K562 (cell line): Measurements from ENCODE around the gene KLK5. TPM values are rescaled to one million over a fixed set of nuclear protein-coding genes. Genes with fewer than 3 reads are reported as not detected.

Source experiments
- AFF1 ChIP-seq, 2 experiments: fragments of 450-650 bp; IDR thresholded peaks; 2 replicates each; pipeline ENCODE4 v1.6.1; 2018; ENCODE audit warnings: mild to moderate bottlenecking in 2 of 2, low read depth in 1 of 2; ENCODE audit not compliant: partially characterized antibody in 2 of 2
- BCOR ChIP-seq: fragments of 450-650 bp; IDR thresholded peaks from 2 replicates; pipeline ENCODE4 v1.6.1; 2016
- CCNT2 ChIP-seq: IDR thresholded peaks from 2 replicates; pipeline ENCODE4 v1.6.1; 2011; ENCODE audit warnings: borderline replicate concordance, low read depth, mild to moderate bottlenecking, moderate library complexity, mixed read lengths, low read length; ENCODE audit not compliant: insufficient read length; ENCODE audit errors: extremely low read depth
- GABPA ChIP-seq: fragments of 200-800 bp; sonication (Bioruptor generic); conservative IDR thresholded peaks from 2 replicates; pipeline ENCODE4 v1.6.1; 2016; ENCODE audit warnings: low read depth, missing genetic modification characterization, missing compliant biosample characterization
- NBN ChIP-seq: fragments of 450-650 bp; IDR thresholded peaks from 2 replicates; pipeline ENCODE4 v1.6.1; 2016; ENCODE audit warnings: low read depth, mild to moderate bottlenecking
- NCOA2 ChIP-seq, 2 experiments: fragments of 450-650 bp; IDR thresholded peaks; 2 replicates each; pipeline ENCODE4 v1.6.1; 2018; ENCODE audit warnings: mild to moderate bottlenecking in 2 of 2, moderate library complexity in 1 of 2; ENCODE audit not compliant: partially characterized antibody in 2 of 2
- NFE2L1 ChIP-seq: fragments of 450-650 bp; IDR thresholded peaks from 2 replicates; pipeline ENCODE4 v1.6.1; 2016; ENCODE audit warnings: missing genetic modification characterization, low read depth, mild to moderate bottlenecking, missing compliant biosample characterization, moderate library complexity, borderline replicate concordance
- NR2F6 ChIP-seq: fragments of 450-650 bp; formaldehyde crosslinking; IDR thresholded peaks from 2 replicates; pipeline ENCODE4 v1.4.0; 2020; ENCODE audit warnings: mild to moderate bottlenecking
- PURB ChIP-seq: sonication (generic); formaldehyde crosslinking; IDR thresholded peaks from 2 replicates; pipeline ENCODE4 v1.9.0; 2021; ENCODE audit warnings: low read depth, mild to moderate bottlenecking, missing genetic modification reagents
- RB1 ChIP-seq: fragments of 450-650 bp; IDR thresholded peaks from 2 replicates; pipeline ENCODE4 v1.6.1; 2017; ENCODE audit warnings: low read depth, mild to moderate bottlenecking
- RFX1 ChIP-seq: fragments of 450-650 bp; IDR thresholded peaks from 2 replicates; pipeline ENCODE4 v1.6.1; 2016; ENCODE audit warnings: mild to moderate bottlenecking, moderate library complexity
- SMARCA5 ChIP-seq: fragments of 450-650 bp; IDR thresholded peaks from 2 replicates; pipeline ENCODE4 v1.6.1; 2016
- SRSF3 ChIP-seq: fragments of 200-400 bp; formaldehyde crosslinking; IDR thresholded peaks from 2 replicates; pipeline ENCODE4 v1.6.1; 2016; ENCODE audit warnings: mild to moderate bottlenecking, low read length, moderate library complexity; ENCODE audit not compliant: insufficient read depth
- ZBTB11 ChIP-seq, 3 experiments: fragments of 200-800 bp in 1 of 3; fragments of 250-450 bp in 1 of 3; fragments of 450-650 bp in 1 of 3; sonication (Bioruptor Pico) in 1 of 3; sonication (Bioruptor generic) in 1 of 3; formaldehyde crosslinking in 1 of 3; IDR thresholded peaks; 2 replicates each; pipeline versions ENCODE4 v1.6.1 to v1.8.0; 2016 to 2022; ENCODE audit warnings: mild to moderate bottlenecking in 2 of 3, missing genetic modification characterization in 2 of 3, missing compliant biosample characterization in 1 of 3, moderate library complexity in 1 of 3
- ZKSCAN1 ChIP-seq: fragments of 150-350 bp; IDR thresholded peaks from 2 replicates; pipeline ENCODE4 v1.6.1; 2016; ENCODE audit warnings: low read depth, low read length
- ZNF217 ChIP-seq: sonication (generic); formaldehyde crosslinking; IDR thresholded peaks from 2 replicates; pipeline ENCODE4 v1.8.0; 2022; ENCODE audit warnings: mild to moderate bottlenecking, missing genetic modification reagents
- ZNF280B ChIP-seq: fragments of 250-450 bp; sonication (Bioruptor Pico); IDR thresholded peaks from 2 replicates; pipeline ENCODE4 v1.5.1; 2021; ENCODE audit warnings: mild to moderate bottlenecking
- ZNF668 ChIP-seq: fragments of 250-450 bp; sonication (Bioruptor Pico); IDR thresholded peaks from 2 replicates; pipeline ENCODE4 v1.8.0; 2022; ENCODE audit warnings: mild to moderate bottlenecking, inconsistent platforms
- ZNF780A ChIP-seq: fragments of 250-450 bp; sonication (Bioruptor Pico); IDR thresholded peaks from 2 replicates; pipeline ENCODE4 v1.5.0; 2021; ENCODE audit warnings: mild to moderate bottlenecking
- polyA plus RNA-seq, 8 experiments: library from polyadenylated mRNA; depleted of rRNA in 4 of 8; stranded (reverse) in 5 of 8; unstranded in 3 of 8; fragments of >200 nt; fragmentation: Nextera tagmentation in 2 of 8; fragmentation: Illumina TruSeq in 1 of 8; extraction: Ambion mirVana in 2 of 8; extraction: Trizol in 1 of 8; gene quantifications; 2 replicates each; pipeline versions ENCODE4 v1.2.1 to v1.2.3, GENCODE V29; 2011 to 2014; ENCODE audit warnings: inconsistent platforms in 1 of 8, missing spikeins in 1 of 8
- total RNA-seq, 7 experiments: library from RNA; depleted of rRNA in 6 of 7; stranded (reverse); fragments of >200 nt in 6 of 7; fragmentation: Illumina TruSeq in 2 of 7; extraction: Trizol in 2 of 7; gene quantifications; 2 replicates each; pipeline versions ENCODE4 v1.2.1 to v1.2.3, GENCODE V29; 2011 to 2021; ENCODE audit warnings: low replicate concordance in 1 of 7

KLK5 gene
- total and polyA plus RNA-seq, 9 of the 15 experiments (the other 6 are each of a cell fraction or from before 2014, with no cell fraction given): not detected

- TF ChIP-seq SRSF3 (no peak), CCNT2 (no peak), ZKSCAN1 (no peak), PURB (no peak), NFE2L1 (tag) (no peak), ZNF780A (no peak), RB1 (no peak), AFF1 (IDR thresholded peaks at IDR 0.05; ENCODE audit: low read depth in 1 of 2, partially characterized antibody in 2 of 2) (no peak), ZNF668 (CRISPR knock-in tag) (no peak), RFX1 (peak; percentile 78), SMARCA5 (0 out of 2 replicates have a peak, but pooled peaks have one; percentile 18), GABPA (no peak), NR2F6 (CRISPR knock-in tag) (no peak), BCOR (peak; percentile 60; the same call in 1 of the 2 replicates), ZNF280B (CRISPR knock-in tag) (no peak), NBN (no peak), ZBTB11 (CRISPR knock-in tag; IDR thresholded peaks at IDR 0.05) (no peak), ZNF217 (CRISPR knock-in tag) (no peak), NCOA2 (IDR thresholded peaks at IDR 0.05; ENCODE audit: partially characterized antibody in 2 of 2) (no peak)
Measured at GRCh38 chr19:50916069-50916468, 36.8 kb downstream of the KLK5 start (continued).
